K562 (cell line): ENCODE data around the gene PPM1H. TPM values are rescaled to one million over a fixed set of nuclear protein-coding genes. Genes with fewer than 3 reads are reported as not detected.
A peak's percentile ranks its signal among the peaks of the same experiment; 100 is the strongest.

Experiments
- ATAC-seq: fragments of 200-7000 bp; cut with Tn5 transposase; 3 replicates; pipeline ENCODE4 v1.9.1; 2020; ENCODE audit warnings: moderate library complexity
- BruUV-seq: library from RNA; stranded (reverse); fragments of 400-500 nt; replicated peaks from 2 replicates; lab custom pipeline; 2021; lab: Mats Ljungman, UMichigan
- CTCF ChIA-PET: fragments of 300-600 bp; formaldehyde crosslinking; extraction: SDS; loops from one replicate; lab custom pipeline; 2021; ENCODE audit warnings: low intra/inter-chr PET ratio; lab: Yijun Ruan, JAX
- POLR2A ChIA-PET: fragments of 300-600, 350-650 bp; sonication (Branson Sonifier 250); formaldehyde crosslinking; extraction: SDS; loops from one replicate; lab custom pipeline; 2021; ENCODE audit warnings: antibody characterized with exemption, inconsistent platforms; lab: Yijun Ruan, JAX
- DNase-seq, 4 experiments: peaks; one replicate each; pipeline versions ENCODE4 v3.0.0 to v3.0.0-alpha.2; 2011 to 2018; ENCODE audit warnings: low spot score in 3 of 4, mixed read lengths in 3 of 4; ENCODE audit errors: extremely low read depth in 1 of 4
- FAIRE-seq: peaks from 2 replicates; lab custom pipeline; 2011; peaks lifted over from hg19 to GRCh38; lab: Jason Lieb, UNC
- H2AFZ ChIP-seq: 2 replicates; pipeline ENCODE4 v1.6.0; 2011; ENCODE audit warnings: low read depth, low read length, control low read depth, inconsistent platforms
- H3K27ac ChIP-seq: fragments of 200-600 bp; 3 replicates; pipeline ENCODE4 v1.8.0; 2011; ENCODE audit warnings: low read depth, mild to moderate bottlenecking, control low read depth, inconsistent platforms, low read length, moderate library complexity, mixed read lengths; ENCODE audit errors: extremely low read depth
- H3K27me3 ChIP-seq, 2 experiments: fragments of 300-600 bp in 1 of 2; 2 replicates in 1 of 2; 3 replicates in 1 of 2; pipeline versions ENCODE4 v1.6.0 to v1.8.0; 2011; ENCODE audit warnings: inconsistent platforms in 2 of 2, low read length in 2 of 2, mild to moderate bottlenecking in 1 of 2, mixed read lengths in 1 of 2, moderate library complexity in 1 of 2; ENCODE audit not compliant: control insufficient read depth in 2 of 2, insufficient read depth in 2 of 2
- H3K36me3 ChIP-seq: fragments of 300-600 bp; 3 replicates; pipeline ENCODE4 v1.8.0; 2011; ENCODE audit warnings: mild to moderate bottlenecking, low read length, inconsistent platforms; ENCODE audit not compliant: control insufficient read depth, insufficient read depth
- H3K4me1 ChIP-seq, 2 experiments: fragments of 200-600 bp in 1 of 2; replicated peaks in 1 of 2; 2 replicates in 1 of 2; 3 replicates in 1 of 2; pipeline versions ENCODE4 v1.5.1 to v1.8.0; 2011; ENCODE audit warnings: inconsistent platforms in 2 of 2, low read length in 2 of 2, mild to moderate bottlenecking in 1 of 2, mixed read lengths in 1 of 2, moderate library complexity in 1 of 2; ENCODE audit not compliant: control insufficient read depth in 2 of 2, insufficient read depth in 2 of 2
- H3K4me2 ChIP-seq: 2 replicates; pipeline ENCODE4 v1.6.1; 2011; ENCODE audit warnings: low read length, control low read depth, inconsistent platforms, mixed read lengths; ENCODE audit not compliant: insufficient read depth
- H3K4me3 ChIP-seq: fragments of 200-600 bp; sonication (generic), shearing (Covaris generic); 2 replicates; pipeline ENCODE4 v1.5.1; 2016; ENCODE audit warnings: control low read depth, inconsistent platforms
- H3K79me2 ChIP-seq: fragments of 200-600 bp; 3 replicates; pipeline ENCODE4 v1.8.0; 2011; ENCODE audit warnings: low read length, inconsistent platforms; ENCODE audit not compliant: control insufficient read depth, insufficient read depth
- H3K9ac ChIP-seq, 2 experiments: 2 replicates each; pipeline versions ENCODE4 v1.6.0 to v1.6.1; 2011; ENCODE audit warnings: low read depth in 2 of 2, low read length in 2 of 2, control low read depth in 1 of 2, inconsistent platforms in 1 of 2, mild to moderate bottlenecking in 1 of 2, mixed read lengths in 1 of 2; ENCODE audit not compliant: insufficient read depth in 1 of 2
- H3K9me1 ChIP-seq: one replicate; pipeline ENCODE4 v1.6.0; 2011; ENCODE audit warnings: inconsistent platforms, mild to moderate bottlenecking, low read length, moderate library complexity; ENCODE audit not compliant: control insufficient read depth, insufficient read depth
- H3K9me3 ChIP-seq: replicated peaks from 2 replicates; pipeline ENCODE4 v1.5.1; 2011; ENCODE audit warnings: low read depth, low read length, inconsistent platforms; ENCODE audit not compliant: control insufficient read depth, insufficient read depth
- H4K20me1 ChIP-seq: replicated peaks from 2 replicates; pipeline ENCODE4 v1.6.1; 2011; ENCODE audit warnings: low read length, inconsistent platforms, mixed read lengths; ENCODE audit not compliant: control insufficient read depth, insufficient read depth
- E2F3 ChIP-seq: fragments of 250-450 bp; sonication (Bioruptor Pico); IDR thresholded peaks from 2 replicates; pipeline ENCODE4 v1.4.0; 2020; ENCODE audit warnings: mild to moderate bottlenecking
- GABPA ChIP-seq: fragments of 200-800 bp; sonication (Bioruptor generic); conservative IDR thresholded peaks from 2 replicates; pipeline ENCODE4 v1.6.1; 2016; ENCODE audit warnings: low read depth, missing genetic modification characterization, missing compliant biosample characterization
- HDAC8 ChIP-seq: fragments of 450-650 bp; IDR thresholded peaks from 2 replicates; pipeline ENCODE4 v1.6.1; 2016; ENCODE audit warnings: mild to moderate bottlenecking, missing genetic modification characterization, moderate library complexity, missing compliant biosample characterization
- HLTF ChIP-seq: fragments of 450-650 bp; IDR thresholded peaks from 2 replicates; pipeline ENCODE4 v1.6.1; 2016
- MIER1 ChIP-seq: fragments of 450-650 bp; IDR thresholded peaks from 2 replicates; pipeline ENCODE4 v1.6.1; 2016; ENCODE audit warnings: antibody characterized with exemption, mild to moderate bottlenecking, low read depth
- SMC3 ChIP-seq: conservative IDR thresholded peaks from 2 replicates; pipeline ENCODE4 v1.6.1; 2011; ENCODE audit warnings: low read depth, low read length, improper control_type of control experiment; ENCODE audit not compliant: insufficient read depth
- SNRNP70 ChIP-seq: fragments of 200-400 bp; formaldehyde crosslinking; optimal IDR thresholded peaks from 2 replicates; pipeline ENCODE3; 2017; ENCODE audit warnings: low read depth, low read length
- THRAP3 ChIP-seq: fragments of 450-650 bp; IDR thresholded peaks from 2 replicates; pipeline ENCODE4 v1.6.1; 2016; ENCODE audit warnings: mild to moderate bottlenecking, inconsistent platforms, borderline replicate concordance
- ZBTB7A ChIP-seq: IDR thresholded peaks from 2 replicates; pipeline ENCODE4 v1.6.1; 2011; ENCODE audit warnings: low read depth, mild to moderate bottlenecking, low read length, moderate library complexity, borderline replicate concordance; ENCODE audit not compliant: control insufficient read depth
- ZNF316 ChIP-seq: fragments of 450-650 bp; IDR thresholded peaks from 2 replicates; pipeline ENCODE4 v1.6.1; 2016
- ZNF561 ChIP-seq: fragments of 450-650 bp; formaldehyde crosslinking; conservative IDR thresholded peaks from 2 replicates; pipeline ENCODE4 v1.4.0; 2020; ENCODE audit warnings: mild to moderate bottlenecking, moderate library complexity
- WGBS: fragments of 100-300 bp; shearing (Covaris generic); methylation state at CpG from one replicate; pipeline ENCODE4 v1.1.6; 2016; ENCODE audit warnings: low coverage, mixed read lengths; ENCODE audit not compliant: insufficient coverage; ENCODE audit errors: missing lambda C conversion rate; 5-methylcytosine and 5-hydroxymethylcytosine counted together
- in situ Hi-C: fragments of 300-500 bp; cut with MboI; formaldehyde crosslinking; loops from 4 replicates; pipeline ENCODE4 v1.15.0; 2018; ENCODE audit warnings: inconsistent platforms, mixed read lengths
- intact Hi-C: fragments of 100-400 bp; cut with micrococcal nuclease; formaldehyde crosslinking; loops from 2 replicates; pipeline ENCODE4 v1.14.2; 2022
- polyA plus RNA-seq, 8 experiments: library from polyadenylated mRNA; depleted of rRNA in 4 of 8; stranded (reverse) in 5 of 8; unstranded in 3 of 8; fragments of >200 nt; fragmentation: Nextera tagmentation in 2 of 8; fragmentation: Illumina TruSeq in 1 of 8; extraction: Ambion mirVana in 2 of 8; extraction: Trizol in 1 of 8; gene quantifications; 2 replicates each; pipeline versions ENCODE4 v1.2.1 to v1.2.3, GENCODE V29; 2011 to 2014; ENCODE audit warnings: inconsistent platforms in 1 of 8, missing spikeins in 1 of 8
- total RNA-seq, 7 experiments: library from RNA; depleted of rRNA in 6 of 7; stranded (reverse); fragments of >200 nt in 6 of 7; fragmentation: Illumina TruSeq in 2 of 7; extraction: Trizol in 2 of 7; gene quantifications; 2 replicates each; pipeline versions ENCODE4 v1.2.1 to v1.2.3, GENCODE V29; 2011 to 2021; ENCODE audit warnings: low replicate concordance in 1 of 7

PPM1H gene
- total and polyA plus RNA-seq, 9 of the 15 experiments (the other 6 are each of a cell fraction or from before 2014, with no cell fraction given): 5.3 to 29.3 (median 11.3) TPM

- POLR2A ChIA-PET: interaction anchor here (0.6 to 1.2 kb wide), 3 partner anchors 12 to 119 kb away, joined by 3 to 4 read pairs (median 3); no protein-coding TSS in a partner anchor
- in situ Hi-C loops: no loop called here
- no peak for FAIRE-seq
Observed at GRCh38 chr12:62679608-62680007, 255.3 kb downstream of the PPM1H start.

GRCh38 chr12:62677355-62677754 is 257.6 kb downstream of the PPM1H start:
- in situ Hi-C loops (no loop called here), intact Hi-C loops (no loop called here)
- H3K9me3 ChIP-seq: no peaks in the 10 kb centered on the region
- TF ChIP-seq GABPA (no peak), SNRNP70 (no peak), HLTF (no peak), E2F3 (CRISPR knock-in tag) (no peak), MIER1 (no peak), THRAP3 (no peak), HDAC8 (tag) (no peak), ZNF561 (CRISPR knock-in tag) (no peak), ZBTB7A (no peak)

More at GRCh38 chr12:62679608-62680007, 255.3 kb downstream of the PPM1H start:
- Histone ChIP-seq H3K9ac (no peak overlapping the region), H3K9me1 (no peaks in the 10 kb centered on the region), H3K4me1 (no peaks in the 10 kb centered on the region), H2AFZ (no peak overlapping the region), H3K79me2 (no peaks in the 10 kb centered on the region), H3K4me3 (no peak overlapping the region), H4K20me1 (no peaks in the 10 kb centered on the region), H3K36me3 (no peaks in the 10 kb centered on the region), H3K9me3 (no peaks in the 10 kb centered on the region), H3K27ac (no peak overlapping the region), H3K27me3 (no peaks in the 10 kb centered on the region), H3K4me2 (no peak overlapping the region)
- WGBS: 61% methylated on average over 3 of the region's 3 CpGs
- intact Hi-C loops: no loop called here
- no peak for DNase-seq
- TF ChIP-seq ZNF316 (peak; percentile 37), SMC3 (no peak)
- CTCF ChIA-PET: no interaction called here
- no peak for ATAC-seq
- BruUV-seq: no TSS peak

More at GRCh38 chr12:62677355-62677754, 257.6 kb downstream of the PPM1H start:
- Histone ChIP-seq H3K9me1 (no peaks in the 10 kb centered on the region), H3K27me3 (no peaks in the 10 kb centered on the region), H3K4me3 (no peak overlapping the region), H3K36me3 (no peaks in the 10 kb centered on the region), H3K27ac (no peak overlapping the region), H3K4me2 (no peak overlapping the region), H3K79me2 (no peaks in the 10 kb centered on the region), H4K20me1 (no peaks in the 10 kb centered on the region), H2AFZ (no peak overlapping the region), H3K9ac (no peak overlapping the region), H3K4me1 (no peaks in the 10 kb centered on the region)
- 73% methylated on average over 6 of the region's 7 CpGs for WGBS
- FAIRE-seq (no peak), DNase-seq (no peak), ATAC-seq (no peak)
- ChIA-PET POLR2A (interaction anchor here (1.2 kb wide), 1 partner anchor 8 kb away, joined by 4 read pairs; no protein-coding TSS in a partner anchor), CTCF (no interaction called here)
- no TSS peak for BruUV-seq
